ENCODE data around the gene AP1S1.

The AP1S1 gene

DNA sequence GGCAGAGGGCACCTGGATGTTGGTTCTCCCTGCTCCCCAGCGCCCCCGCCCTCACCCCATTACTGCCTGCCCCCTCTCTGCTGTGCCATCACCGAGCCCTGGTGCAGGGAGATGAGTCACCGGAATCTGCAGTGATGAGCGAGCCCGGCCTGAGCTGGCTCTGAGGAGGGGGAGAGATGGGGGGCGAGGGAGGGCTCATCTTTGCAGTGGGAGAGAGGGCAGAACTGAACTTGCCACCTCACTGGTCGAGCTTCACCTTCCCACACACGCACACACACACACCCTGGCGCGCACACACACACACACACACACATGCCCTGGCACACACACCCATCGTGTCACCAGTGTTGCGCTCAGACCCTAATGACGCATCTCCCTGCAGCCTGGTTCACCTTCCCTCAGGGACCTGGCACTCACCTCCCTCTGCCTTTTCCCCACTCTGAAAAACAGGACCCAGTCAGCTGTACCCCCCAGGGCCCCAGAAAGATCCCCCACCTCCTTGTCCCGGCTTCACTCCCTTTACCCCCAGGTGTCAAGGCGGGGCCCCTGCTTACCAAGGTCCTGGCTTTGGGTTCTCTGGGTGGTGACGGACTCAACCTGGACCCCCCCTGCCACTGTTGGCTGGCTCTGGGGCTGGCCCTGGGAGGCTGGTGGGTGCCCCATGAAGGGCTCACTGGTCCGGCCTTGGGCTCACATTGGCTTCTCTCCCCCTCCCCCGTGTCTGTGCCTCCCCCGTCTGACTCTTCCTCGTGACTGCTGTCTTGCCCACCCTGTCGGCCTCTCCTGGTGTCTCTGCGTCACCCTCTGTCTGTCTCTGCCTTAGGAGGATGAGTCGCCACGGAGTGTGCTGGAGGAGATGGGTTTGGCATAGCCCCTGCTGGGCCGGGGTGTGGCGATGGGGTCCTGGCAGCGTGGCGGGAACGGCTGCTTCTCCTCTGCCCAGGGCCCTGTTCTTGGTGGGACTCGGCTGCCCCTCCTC is 5.7 kb downstream of the AP1S1 start:
- no peak for DNase-seq (ENCODE audit: low read depth)

DNA sequence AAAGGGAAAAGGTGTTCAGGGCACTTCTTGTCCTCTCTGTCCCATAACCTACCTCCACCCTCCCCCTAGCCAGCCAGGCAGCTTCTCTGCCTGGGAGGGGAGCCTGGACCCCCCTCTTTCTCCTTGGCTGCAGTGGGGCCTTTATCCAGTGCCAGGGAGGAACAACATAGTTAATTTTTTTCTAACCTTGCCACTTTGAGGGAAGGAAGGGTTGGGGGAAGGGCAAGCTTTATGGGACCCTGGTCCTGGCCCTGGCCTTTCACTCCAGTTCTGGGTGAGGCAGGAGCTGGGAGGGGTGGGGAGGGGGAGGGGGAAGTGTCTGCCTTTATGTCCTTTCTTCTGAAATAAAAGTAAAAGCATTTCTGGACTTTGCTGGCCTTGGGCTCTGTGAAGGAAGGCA is 6.6 kb downstream of the AP1S1 start:
- no peak for DNase-seq (ENCODE audit: low read depth)

DNA sequence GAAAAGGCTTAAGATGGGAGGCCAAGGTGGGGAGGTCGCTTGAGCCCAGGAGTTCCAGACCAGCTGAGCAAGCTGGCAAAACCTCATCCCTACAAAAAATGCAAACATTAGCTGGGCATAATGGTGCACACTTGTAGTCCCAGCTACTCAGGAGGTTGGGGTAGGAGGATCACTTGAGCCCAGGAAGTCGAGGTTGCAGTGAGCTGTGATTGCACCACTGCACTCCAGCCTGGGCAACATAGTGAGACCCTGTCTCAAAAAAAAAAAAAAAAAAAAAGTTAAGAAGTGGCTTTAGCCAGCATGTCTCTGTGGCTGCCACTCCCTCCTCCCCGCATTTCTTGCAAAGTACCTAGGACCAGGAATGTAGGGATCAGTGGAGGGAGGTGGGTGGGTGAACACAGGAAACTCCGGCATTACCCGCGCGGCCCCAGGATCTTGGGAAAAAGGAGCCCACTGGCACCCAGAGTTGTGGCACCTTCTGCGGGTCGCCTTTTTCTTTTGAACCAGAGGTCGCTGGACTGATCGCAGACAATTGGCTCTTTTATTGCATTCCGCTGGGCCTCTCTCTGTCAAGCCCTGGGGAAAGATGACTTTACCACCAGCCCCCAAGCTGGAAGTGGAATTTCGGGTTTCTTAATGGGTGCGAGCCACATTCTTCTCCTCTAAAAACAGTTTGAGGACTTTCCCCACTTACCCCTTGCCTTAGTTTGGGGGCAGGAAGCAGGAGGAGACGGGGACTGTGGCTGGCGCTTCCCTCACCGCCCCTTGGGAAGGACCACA is 7.6 kb downstream of the AP1S1 start:
- no peak for DNase-seq (ENCODE audit: low read depth)

DNA sequence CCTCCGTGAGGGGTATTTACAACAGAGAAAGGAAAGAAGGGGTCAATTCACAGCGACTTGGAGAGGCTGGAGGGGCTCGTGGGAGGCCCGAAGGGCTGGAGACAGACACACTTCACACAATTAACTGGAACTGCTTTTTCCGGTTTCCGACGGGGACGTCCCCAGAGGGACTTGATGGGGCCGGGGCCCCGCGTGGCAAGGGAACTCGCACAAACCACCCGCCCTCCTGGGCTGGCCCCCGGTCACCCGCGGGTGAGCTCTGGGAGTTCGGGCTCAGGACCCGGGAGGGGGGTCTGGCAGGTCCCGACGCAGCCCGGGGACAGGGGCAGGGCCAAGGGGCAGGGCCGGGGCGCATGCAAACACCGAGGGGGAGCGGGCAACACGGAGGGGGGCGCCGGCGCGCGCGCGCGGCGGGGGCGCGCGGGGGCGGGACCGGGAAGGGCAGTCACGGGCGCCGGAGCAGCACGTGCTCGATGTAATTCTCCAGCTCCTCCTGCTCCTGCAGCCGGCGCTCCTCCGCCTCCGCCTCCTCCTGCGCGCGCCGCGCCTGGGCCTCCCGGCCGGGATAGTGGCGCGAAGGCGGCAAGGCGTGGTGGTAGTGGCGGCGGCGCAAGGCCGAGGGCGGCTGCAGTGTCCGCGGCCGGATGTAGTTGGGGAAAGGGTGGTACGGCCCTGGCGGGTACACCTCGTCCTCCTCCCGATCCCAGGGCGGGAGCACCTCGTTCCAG is 8.4 kb downstream of the AP1S1 start:
- DNase-seq (ENCODE audit: low read depth): no peak

DNA sequence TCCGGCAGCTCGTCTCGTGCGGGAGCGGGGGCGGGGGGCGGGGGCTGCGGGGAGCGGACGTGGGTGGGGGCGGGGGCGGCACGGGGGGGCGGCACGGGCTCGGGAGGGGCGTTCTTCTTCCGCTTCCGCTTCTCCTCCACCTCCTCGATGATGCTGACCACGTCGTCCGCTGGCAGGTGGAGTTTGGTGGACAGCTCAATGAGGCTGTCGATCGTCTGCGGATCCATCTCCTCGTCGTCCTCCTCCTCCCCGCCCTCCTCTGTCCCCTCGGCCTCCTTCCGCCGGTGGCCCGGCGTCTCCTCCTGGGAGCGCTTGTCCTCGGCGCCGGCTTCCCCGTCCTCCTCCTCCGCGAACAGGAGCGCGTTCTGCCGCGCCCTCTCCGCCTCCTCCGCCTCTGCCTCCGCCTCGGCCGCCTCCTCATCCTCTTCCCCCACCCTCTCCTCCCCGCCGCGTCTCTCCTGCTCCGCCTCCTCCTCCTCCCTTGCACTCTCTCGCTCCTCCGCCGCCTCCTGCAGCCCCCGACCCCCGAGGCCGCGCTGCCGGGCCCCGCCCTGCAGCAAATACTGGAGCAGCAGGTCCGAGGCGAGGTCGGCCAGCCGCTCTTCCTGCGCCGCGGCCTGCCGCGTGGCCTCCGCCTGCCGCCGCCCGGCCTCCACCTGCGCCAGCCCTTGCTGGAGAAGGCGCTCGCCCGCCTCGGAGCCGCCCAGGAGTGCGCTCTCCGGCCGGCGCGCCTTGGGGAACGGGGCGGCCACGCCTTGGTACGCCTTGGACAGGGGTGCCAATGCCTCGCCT is 9.2 kb downstream of the AP1S1 start:
- DNase-seq (ENCODE audit: low read depth): no peak

DNA sequence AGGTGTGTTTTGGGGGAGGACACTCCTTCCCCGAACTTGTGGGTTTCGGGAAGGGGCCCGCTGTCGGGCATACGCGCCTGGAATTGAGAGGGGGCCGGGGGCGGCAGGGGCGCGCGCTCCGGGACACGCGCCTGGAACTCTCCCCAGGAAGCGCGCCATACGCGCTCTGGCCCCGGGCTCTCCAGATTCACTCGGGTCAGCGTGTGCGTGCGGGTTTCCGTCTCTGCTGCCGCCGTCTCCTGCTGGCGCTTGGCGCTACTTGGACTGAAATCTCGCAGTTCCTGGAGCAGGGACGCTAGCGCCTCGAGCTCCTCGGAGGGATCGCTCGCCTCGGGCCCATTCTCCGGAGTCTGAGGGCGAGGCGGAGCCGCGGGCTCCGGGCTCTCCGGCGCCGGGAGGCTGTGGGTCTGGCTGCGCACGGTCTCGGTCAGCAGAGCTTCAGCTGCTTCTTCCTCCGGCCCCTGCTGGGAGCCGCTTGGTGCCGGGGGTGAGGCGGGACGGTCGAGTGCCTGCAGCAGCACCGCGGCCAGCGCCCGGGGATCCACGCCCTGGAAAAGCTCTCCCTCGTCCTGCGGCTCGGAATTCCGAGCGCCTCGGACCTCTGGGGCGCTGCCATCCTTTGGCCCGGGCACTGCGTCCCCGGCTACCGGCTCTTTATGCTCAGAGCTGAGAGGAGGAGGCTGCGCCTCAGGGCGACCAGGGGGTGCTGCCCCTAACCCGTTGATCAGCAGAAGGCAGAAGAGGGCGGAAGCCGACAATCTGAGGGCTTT is 10.0 kb downstream of the AP1S1 start:
- DNase-seq (ENCODE audit: low read depth): no peak

DNA sequence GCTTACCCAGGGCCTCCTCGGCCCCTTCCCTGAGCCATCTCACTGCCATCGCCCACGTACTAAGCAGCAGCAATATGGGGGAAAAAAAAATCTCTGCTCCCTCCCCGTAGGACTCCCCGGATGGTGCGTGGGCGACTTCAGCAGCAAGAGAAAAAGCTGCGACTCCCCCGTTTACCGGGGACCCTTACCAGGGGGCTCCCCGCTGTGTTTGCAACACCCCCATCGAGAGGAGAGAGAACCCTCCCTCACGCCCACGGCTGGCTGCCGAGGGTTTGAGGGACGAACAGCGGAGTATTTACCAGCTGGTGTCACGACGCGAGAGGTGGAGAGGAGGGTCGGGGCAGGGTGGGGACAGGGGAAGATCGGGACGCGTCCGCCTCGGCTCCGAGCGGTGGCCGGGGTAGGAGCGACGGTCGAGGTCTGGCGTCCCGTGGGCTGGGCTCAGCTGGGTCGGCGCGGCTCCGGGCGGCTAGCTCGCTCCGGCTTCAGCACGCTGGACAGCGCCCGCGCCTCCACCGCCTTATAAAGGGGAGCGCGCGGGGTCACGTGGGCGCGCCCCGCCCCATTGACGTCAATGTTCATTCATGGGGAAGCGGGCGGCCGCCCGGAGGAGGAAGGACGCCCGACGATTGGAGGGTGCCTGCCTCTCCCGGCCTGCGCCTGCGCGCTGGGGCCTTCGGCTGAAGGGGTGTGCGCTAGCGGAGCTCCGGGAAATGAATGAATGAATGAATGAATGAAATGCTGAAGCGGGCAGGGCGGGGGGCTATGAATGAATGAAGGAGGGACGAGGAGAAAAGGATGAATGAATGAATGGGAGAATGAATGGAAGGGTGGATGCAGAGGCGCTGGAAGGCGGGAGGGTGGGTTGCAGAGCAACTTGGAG is 11.0 kb downstream of the AP1S1 start, which contains the start of gene VGF:
VGF (minus strand) TSS at position 495 of the 883 bp plus-strand sequence. CDS start 726 bp downstream, outside the sequence.
- peak; percentile 85 for DNase-seq (ENCODE audit: low read depth)

DNA sequence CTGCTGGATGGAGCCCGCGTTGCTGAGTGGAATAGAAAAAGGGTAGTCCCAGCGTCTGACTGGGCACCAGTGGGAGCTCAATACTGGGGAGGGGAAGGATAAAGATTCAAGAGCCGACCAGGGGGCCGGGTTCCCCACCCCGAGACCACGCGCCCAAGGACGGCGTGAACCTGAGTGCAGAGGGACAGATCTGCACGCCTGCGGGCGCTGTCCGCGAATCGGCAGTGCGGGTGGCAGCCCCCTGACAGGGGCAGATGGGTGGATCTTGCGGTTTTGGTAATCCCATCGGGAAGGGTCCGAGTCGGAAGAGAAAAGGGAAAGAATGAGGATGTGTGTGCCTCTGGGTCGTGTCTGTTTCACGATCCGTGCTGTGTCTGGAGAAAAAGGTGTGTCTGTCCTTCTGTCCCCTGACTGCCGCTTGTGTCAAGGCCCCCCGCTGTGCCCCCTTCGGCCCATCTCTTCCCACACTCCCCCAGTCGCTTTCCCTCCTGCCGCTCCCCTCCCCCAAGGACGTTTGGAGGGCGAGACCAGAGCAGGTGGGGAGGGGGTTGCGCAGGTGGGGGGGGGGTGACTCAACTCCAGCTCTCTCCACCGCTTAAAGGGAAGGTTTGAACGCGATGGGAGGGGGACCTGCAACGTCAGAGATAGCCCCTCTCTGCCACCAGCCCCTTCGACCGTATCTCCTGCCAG is 11.8 kb downstream of the AP1S1 start:
- DNase-seq (ENCODE audit: low read depth): no peak

DNA sequence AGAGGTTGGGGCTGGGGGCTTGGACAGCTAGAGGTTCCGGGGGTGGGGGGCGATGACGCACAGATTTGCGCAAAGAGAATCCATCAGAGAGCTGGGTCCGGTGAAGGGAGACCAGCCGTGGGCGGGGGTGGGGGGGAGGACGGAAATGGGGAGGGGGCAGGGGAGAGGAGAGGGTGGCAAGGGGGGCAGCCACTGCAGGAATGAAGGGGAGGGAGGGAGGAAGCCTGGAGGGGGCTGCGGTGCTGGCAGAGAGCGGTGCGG is 12.3 kb downstream of the AP1S1 start:
- no peak for DNase-seq (ENCODE audit: low read depth)

DNA sequence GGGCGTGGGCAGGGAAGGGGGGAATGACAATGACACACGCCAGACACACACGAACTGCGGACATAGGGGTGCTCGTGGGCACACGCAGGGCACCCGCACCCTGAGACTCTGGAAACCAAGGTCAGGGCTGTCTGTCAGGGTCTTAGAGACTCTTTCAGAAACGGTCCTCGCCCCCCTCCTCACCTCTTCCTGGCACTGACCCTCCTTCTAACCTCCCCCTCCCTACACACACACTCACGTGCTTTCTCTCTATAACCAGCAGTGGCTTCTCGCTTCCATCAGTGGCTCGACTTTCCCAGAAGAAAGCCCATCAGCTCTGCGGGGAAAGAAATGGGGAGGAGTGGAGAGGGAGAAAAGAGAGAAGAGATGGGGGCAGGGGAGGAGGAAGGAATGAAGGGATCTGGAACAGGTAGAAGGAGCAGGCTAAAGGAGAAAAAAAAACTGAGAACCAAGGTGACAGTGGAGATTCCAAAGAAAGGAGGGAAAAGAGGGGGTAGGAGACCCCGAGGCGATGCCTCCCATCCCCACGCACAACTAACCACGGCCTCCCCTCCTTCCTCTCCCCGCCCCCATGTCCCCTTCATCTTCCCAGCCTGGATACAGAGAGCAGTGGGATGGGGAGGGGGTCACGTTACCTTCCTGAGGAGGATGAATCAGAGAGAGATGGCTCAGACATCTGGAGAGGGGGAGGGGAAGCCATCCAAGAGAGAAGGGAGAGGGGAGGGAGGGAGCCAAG is 12.8 kb downstream of the AP1S1 start:
- DNase-seq (ENCODE audit: low read depth): no peak

DNA sequence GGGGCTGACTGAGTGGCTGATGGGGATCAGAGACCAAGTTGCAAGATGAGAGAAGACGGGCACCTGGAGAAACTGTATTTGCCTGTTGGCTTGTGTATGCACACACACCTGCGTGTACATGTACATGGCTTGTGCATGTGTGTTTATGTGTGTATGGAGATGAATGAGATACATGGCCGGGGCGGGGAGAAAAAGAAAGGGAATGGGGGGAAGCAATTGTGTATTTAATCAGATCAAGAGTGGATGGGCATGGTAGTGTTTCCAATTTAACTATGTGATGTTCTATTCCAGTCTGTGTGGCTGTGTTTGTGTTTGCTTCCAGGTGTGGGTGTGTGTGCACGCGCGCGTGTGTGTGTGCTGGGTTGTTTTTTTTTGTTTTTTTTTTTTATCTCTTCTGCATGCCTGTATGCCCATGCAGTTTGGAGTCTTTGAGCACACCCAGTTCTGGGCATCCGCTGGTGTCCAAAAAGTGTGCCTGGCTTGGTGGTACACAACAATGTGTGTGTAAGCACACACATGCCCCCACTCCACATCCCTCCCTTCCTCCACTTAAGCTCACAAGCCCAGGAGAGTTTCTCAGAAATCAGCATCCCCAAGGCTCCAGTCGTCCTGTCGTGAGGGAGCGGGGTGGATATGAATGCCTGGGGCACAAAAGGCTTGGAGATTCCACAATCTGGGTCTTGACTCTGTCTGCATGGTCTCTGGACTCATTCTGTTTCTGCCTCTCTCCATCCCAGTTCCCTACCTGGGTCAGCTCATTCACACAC is 13.6 kb downstream of the AP1S1 start:
- DNase-seq (ENCODE audit: low read depth): no peak

DNA sequence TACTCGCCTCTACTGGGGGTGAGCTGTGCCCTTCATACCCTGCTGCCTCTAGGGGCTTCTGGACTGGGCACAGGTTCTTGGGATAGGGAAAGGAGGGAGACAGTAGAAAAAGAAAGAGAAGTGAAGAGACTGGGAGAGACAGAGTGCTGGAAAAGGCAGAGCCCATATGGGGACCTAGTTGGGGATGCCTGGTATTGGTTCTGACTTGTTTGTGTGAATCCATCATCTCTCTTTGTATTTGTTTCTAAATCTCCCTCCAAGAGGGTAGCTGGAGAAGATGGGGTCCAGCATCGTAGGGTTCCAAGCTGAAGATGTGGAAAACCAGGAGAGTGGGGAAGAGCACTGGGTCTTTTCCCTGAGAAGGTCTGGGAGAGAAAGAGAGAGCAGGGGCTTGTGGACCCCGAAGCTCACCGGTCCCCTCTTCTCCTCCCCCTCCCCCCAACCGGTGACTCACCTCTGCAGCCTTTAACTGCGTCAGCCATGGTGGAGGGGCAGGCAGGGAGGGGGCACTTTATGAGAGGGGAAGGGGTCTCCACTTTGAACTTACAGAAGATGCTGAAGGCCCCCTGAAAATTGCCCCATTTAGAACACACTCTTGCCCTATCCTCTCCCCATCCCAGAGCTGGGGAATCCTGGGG is 14.3 kb downstream of the AP1S1 start:
- no peak for DNase-seq (ENCODE audit: low read depth)

DNA sequence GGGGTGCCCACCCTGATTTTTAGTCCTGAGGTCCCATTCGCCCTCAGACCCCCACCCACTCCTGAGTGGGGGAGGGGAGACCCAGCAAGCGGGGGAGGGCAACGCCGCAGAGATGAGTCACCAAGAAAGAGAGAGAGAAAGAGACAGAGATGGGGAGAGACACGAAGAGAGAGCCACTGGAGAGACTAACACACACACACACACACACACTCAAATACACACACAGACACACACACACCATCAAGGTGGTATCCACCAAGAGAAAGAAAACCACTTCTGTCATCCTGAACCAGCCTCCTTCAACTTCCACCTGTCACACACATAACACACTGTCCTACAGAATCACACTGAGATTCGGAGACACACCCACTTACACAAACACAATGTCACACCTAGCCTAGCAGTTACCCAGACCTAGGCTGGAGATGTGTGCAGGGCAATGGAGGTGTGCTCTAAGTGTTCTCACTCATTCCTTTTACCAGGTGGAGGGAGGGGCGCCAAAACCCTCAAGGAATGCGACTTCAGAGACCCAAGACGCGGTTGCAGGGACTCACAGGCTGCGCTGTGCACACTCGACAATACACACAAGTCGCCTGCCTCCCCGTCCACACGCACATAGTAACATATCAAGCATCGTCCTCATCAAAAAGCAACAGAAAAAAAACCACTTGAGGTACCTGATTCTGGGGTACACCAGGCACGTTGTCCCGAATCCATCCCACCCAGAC is 15.0 kb downstream of the AP1S1 start:
- no peak for DNase-seq (ENCODE audit: low read depth)

DNA sequence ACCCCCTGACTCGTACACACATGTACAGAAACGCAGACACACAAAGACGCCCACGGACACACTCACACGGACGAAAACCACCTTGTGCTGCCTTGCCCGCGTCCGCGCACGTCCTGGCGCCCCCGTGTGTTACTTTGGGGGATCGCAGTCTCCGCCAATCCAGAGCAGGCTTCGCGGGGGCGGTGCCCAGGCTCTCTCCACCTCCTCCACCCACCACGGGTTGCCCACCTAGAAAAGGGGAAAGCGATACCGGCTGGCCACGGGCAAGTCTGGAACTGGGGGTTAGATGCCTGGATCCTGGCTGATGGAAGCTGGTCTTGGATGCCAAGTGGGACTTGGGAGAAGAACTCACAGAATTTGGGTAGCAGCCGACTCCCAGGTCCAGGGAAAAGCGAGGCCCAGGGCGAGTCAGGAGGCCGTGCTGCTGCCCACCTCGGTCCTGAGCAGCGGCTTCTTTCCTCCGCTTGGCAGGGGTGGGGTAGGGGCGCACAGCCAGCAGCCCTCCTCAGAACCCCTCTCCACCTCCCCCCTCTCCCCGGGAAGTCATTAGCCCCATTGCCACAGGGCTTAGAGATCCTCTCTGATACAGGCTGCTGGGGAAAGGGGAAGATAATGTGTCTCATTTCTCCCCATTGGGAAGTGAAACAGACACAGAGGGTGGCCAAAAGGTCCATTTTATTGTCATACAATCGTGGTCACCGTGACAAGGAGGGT is 15.7 kb downstream of the AP1S1 start:
- DNase-seq (ENCODE audit: low read depth): no peak

DNA sequence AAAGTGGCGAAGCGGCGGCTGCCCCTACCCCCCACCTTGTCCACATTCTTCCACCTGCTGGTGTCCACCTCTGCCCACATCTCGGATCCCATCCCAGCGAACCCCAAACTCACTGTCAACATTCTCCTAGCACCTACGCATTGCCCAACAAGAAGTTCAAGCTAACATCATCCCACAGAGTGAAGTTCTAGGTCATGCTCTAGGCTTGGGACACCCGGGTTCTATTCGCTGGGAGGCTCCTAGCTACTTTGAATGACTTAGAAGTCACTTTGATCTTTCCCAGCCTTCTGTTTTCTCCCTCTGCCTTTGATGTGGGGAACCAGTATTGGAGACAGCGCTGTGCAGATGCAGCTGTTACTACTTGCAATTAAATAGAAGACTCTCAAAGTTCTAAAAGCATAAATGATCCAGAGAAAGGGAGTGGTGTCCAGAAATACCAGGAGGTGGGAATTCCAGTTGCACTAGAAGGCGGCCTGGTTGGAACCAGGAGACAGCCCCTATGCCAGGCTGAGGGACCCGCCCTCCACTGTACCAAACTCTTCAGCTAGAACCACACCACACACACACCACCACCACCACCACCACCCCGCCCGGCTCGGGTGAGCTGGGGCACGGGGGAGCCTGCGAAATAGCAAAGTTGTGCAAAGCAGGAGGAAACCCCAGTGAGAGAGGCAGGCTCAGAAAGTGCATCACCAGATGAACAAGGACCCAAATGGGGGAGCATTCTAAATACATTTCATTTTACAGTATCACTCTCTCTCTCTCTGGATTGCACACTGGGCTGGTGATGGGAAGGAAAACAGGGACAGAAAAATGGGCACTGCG is 16.6 kb downstream of the AP1S1 start:
- no peak for DNase-seq (ENCODE audit: low read depth)
